Uterus (tissue), 4 donors: Measurements from ENCODE around the gene SAYSD1. TPM values are rescaled to one million over a fixed set of nuclear protein-coding genes. Genes with fewer than 3 reads are reported as not detected.

Source experiments
- DNase-seq, 2 donors: peaks; one replicate each; pipeline ENCODE4 v3.0.0-alpha.2; 2019 to 2020
- H3K27ac ChIP-seq, 2 donors: fragments of 200-600 bp; sonication (generic); 1 replicate in 1 of 2; 2 replicates in 1 of 2; pipeline ENCODE4 v1.5.1; 2016 to 2018
- H3K27me3 ChIP-seq, 2 donors: fragments of 200-600 bp; sonication (generic); one replicate each; pipeline ENCODE4 v1.5.1; 2018 to 2019; ENCODE audit warnings: control low read depth in 1 of 2
- H3K36me3 ChIP-seq, 2 donors: fragments of 200-600 bp; sonication (generic); one replicate each; pipeline ENCODE4 v1.5.1; 2019; ENCODE audit warnings: control low read depth in 1 of 2
- H3K4me1 ChIP-seq, 2 donors: fragments of 200-600 bp; sonication (generic); one replicate each; pipeline ENCODE4 v1.5.1; 2018 to 2019; ENCODE audit warnings: control low read depth in 1 of 2
- H3K4me3 ChIP-seq, 2 donors: fragments of 200-600 bp; sonication (generic); 1 replicate in 1 of 2; 2 replicates in 1 of 2; pipeline ENCODE4 v1.5.1; 2018 to 2019; ENCODE audit warnings: mild to moderate bottlenecking in 1 of 2
- H3K9me3 ChIP-seq, 2 donors: fragments of 200-600 bp; sonication (generic); one replicate each; pipeline ENCODE4 v1.5.1; 2019; ENCODE audit warnings: control low read depth in 1 of 2
- CTCF ChIP-seq, 4 experiments: fragments of 200-600 bp in 2 of 4; fragments of 450-650 bp in 2 of 4; sonication (generic) in 2 of 4; IDR thresholded peaks; one replicate each; pipeline ENCODE4 v1.5.1; 2016 to 2019; ENCODE audit warnings: antibody characterized with exemption in 4 of 4, mild to moderate bottlenecking in 2 of 4, moderate library complexity in 1 of 4
- POLR2A ChIP-seq, 2 donors: fragments of 450-650 bp; IDR thresholded peaks; one replicate each; pipeline ENCODE4 v1.6.1; 2016; ENCODE audit warnings: antibody characterized with exemption in 2 of 2, mild to moderate bottlenecking in 1 of 2, moderate library complexity in 1 of 2
- intact Hi-C: fragments of 100-400 bp; cut with DNase I; formaldehyde crosslinking; loops from one replicate; pipeline ENCODE4 v1.15.1; 2023; ENCODE audit warnings: low total_unique reads
- total RNA-seq, 4 donors: library from RNA; depleted of rRNA in 3 of 4; stranded (reverse); fragments of >200 nt in 3 of 4; gene quantifications; one replicate each; pipeline versions ENCODE4 v1.1.0 to v1.2.4, GENCODE V29; 2014 to 2023
- donor health status: DM: yes; HTN: yes; CAD: no.

The SAYSD1 gene
- total RNA-seq, 4 donors from 2014 or later, result 10.3 to 34.8 (median 15.9) TPM

- H3K27me3 ChIP-seq, result no peaks in the 10 kb centered on the region
- no peak overlapping the region for H3K4me3 ChIP-seq
- no peak for TF ChIP-seq POLR2A (IDR thresholded peaks at IDR 0.05)
- TF ChIP-seq CTCF (IDR thresholded peaks at IDR 0.05), result no peak
- H3K9me3 ChIP-seq, result no peaks in the 10 kb centered on the region
- H3K36me3 ChIP-seq, result no peaks in the 10 kb centered on the region
- H3K4me1 ChIP-seq, result no peaks in the 10 kb centered on the region
- DNase-seq, result no peak
- no peak overlapping the region for H3K27ac ChIP-seq
- intact Hi-C loops, result no loop called here
Observed at GRCh38 chr6:39092124-39092523, 22.9 kb downstream of the SAYSD1 start.

GRCh38 chr6:39091220-39091619, 23.8 kb downstream of the SAYSD1 start:
- Histone ChIP-seq H3K4me3 (no peak overlapping the region), H3K9me3 (no peaks in the 10 kb centered on the region), H3K4me1 (no peaks in the 10 kb centered on the region), H3K27me3 (no peaks in the 10 kb centered on the region), H3K36me3 (no peaks in the 10 kb centered on the region), H3K27ac (no peak overlapping the region)
- TF ChIP-seq CTCF (IDR thresholded peaks at IDR 0.05), result no peak
- TF ChIP-seq POLR2A (IDR thresholded peaks at IDR 0.05), result no peak
- DNase-seq, result no peak
- intact Hi-C loops, result no loop called here

GRCh38 chr6:39090036-39090435, 24.9 kb downstream of the SAYSD1 start:
- Histone ChIP-seq H3K27me3 (no peaks in the 10 kb centered on the region), H3K4me1 (no peaks in the 10 kb centered on the region), H3K9me3 (no peaks in the 10 kb centered on the region), H3K27ac (no peak overlapping the region), H3K36me3 (no peaks in the 10 kb centered on the region), H3K4me3 (no peak overlapping the region)
- intact Hi-C loops, result no loop called here
- DNase-seq, result no peak
- TF ChIP-seq POLR2A (IDR thresholded peaks at IDR 0.05) (no peak), CTCF (IDR thresholded peaks at IDR 0.05) (no peak)

- H3K4me1 ChIP-seq, result no peaks in the 10 kb centered on the region
- intact Hi-C loops, result no loop called here
- DNase-seq, result no peak
- no peaks in the 10 kb centered on the region for H3K9me3 ChIP-seq
- no peak for TF ChIP-seq POLR2A (IDR thresholded peaks at IDR 0.05)
- TF ChIP-seq CTCF (IDR thresholded peaks at IDR 0.05), result peak; percentile 9 to 49 (median 33)
- H3K4me3 ChIP-seq, result no peak overlapping the region
- no peaks in the 10 kb centered on the region for H3K36me3 ChIP-seq
- no peak overlapping the region for H3K27ac ChIP-seq
- H3K27me3 ChIP-seq, result no peaks in the 10 kb centered on the region
Observed at GRCh38 chr6:39088331-39088730, 26.7 kb downstream of the SAYSD1 start.

GRCh38 chr6:39087197-39087596, 27.8 kb downstream of the SAYSD1 start:
- intact Hi-C loops, result no loop called here

More at GRCh38 chr6:39087197-39087596, 27.8 kb downstream of the SAYSD1 start:
- Histone ChIP-seq H3K27me3 (no peaks in the 10 kb centered on the region), H3K27ac (no peak overlapping the region), H3K4me1 (no peaks in the 10 kb centered on the region), H3K4me3 (no peak overlapping the region), H3K36me3 (no peaks in the 10 kb centered on the region), H3K9me3 (no peaks in the 10 kb centered on the region)
- no peak for TF ChIP-seq POLR2A (IDR thresholded peaks at IDR 0.05)
- TF ChIP-seq CTCF (IDR thresholded peaks at IDR 0.05), result no peak
- DNase-seq, result no peak
